H1 (cell line): Measurements from ENCODE around the gene ASTN2.

Source experiments
- CEBPB ChIP-seq: IDR thresholded peaks from 2 replicates; pipeline ENCODE4 v1.6.1; 2012; ENCODE audit warnings: low read depth, low read length
- CTCF ChIP-seq, 3 experiments: IDR thresholded peaks; 1 replicate in 2 of 3; 2 replicates in 1 of 3; pipeline versions ENCODE4 v1.5.1 to v1.6.1; 2011; ENCODE audit warnings: low read length in 3 of 3, mild to moderate bottlenecking in 3 of 3, inconsistent platforms in 2 of 3, low read depth in 1 of 3, moderate library complexity in 1 of 3; ENCODE audit not compliant: insufficient read depth in 1 of 3; ENCODE audit errors: control extremely low read depth in 1 of 3
- EP300 ChIP-seq, 2 experiments: IDR thresholded peaks; 1 replicate in 1 of 2; 2 replicates in 1 of 2; pipeline ENCODE4 v1.6.1; 2011 to 2012; ENCODE audit warnings: low read depth in 2 of 2, low read length in 2 of 2, mild to moderate bottlenecking in 2 of 2, borderline replicate concordance in 1 of 2, inconsistent platforms in 1 of 2, moderate library complexity in 1 of 2
- EZH2 ChIP-seq: fragments of 200-600 bp; sonication (generic); IDR thresholded peaks from 2 replicates; pipeline ENCODE4 v1.7.1; 2012; ENCODE audit warnings: low read depth, mild to moderate bottlenecking, moderate library complexity, low read length, inconsistent platforms; ENCODE audit not compliant: severe bottlenecking
- GABPA ChIP-seq: IDR thresholded peaks from 2 replicates; pipeline ENCODE4 v1.6.1; 2011; ENCODE audit warnings: mild to moderate bottlenecking, low read length, moderate library complexity, borderline replicate concordance; ENCODE audit not compliant: insufficient read depth
- POLR2A ChIP-seq, 2 experiments: IDR thresholded peaks; 1 replicate in 1 of 2; 2 replicates in 1 of 2; pipeline ENCODE4 v1.6.1; 2011; ENCODE audit warnings: low read depth in 2 of 2, low read length in 2 of 2, mild to moderate bottlenecking in 2 of 2; ENCODE audit errors: control extremely low read depth in 1 of 2
- POLR2AphosphoS5 ChIP-seq: IDR thresholded peaks from 2 replicates; pipeline ENCODE4 v1.6.1; 2011; ENCODE audit warnings: low read depth, low read length

GRCh38 chr9:117233016-117233415 lies 181.8 kb downstream of the ASTN2 start:
- TF ChIP-seq POLR2A (IDR thresholded peaks at IDR 0.05; ENCODE audit: control extremely low read depth in 1 of 2, low read depth in 2 of 2, low read length in 2 of 2) = no peak
- TF ChIP-seq CTCF (IDR thresholded peaks at IDR 0.05; ENCODE audit: control extremely low read depth in 1 of 3, insufficient read depth in 1 of 3, low read depth in 1 of 3, low read length in 3 of 3) = no peak
- TF ChIP-seq CEBPB = no peak
- TF ChIP-seq EZH2 = no peak
- TF ChIP-seq GABPA = no peak
- no peak for TF ChIP-seq EP300 (IDR thresholded peaks at IDR 0.05; ENCODE audit: borderline replicate concordance in 1 of 2, low read depth in 2 of 2, low read length in 2 of 2)
- no peak for TF ChIP-seq POLR2AphosphoS5
